Keratinocyte (primary cell): ENCODE results near the gene TRAFD1. TPM values are rescaled to one million over a fixed set of nuclear protein-coding genes. Genes with fewer than 3 reads are reported as not detected.

Experiments
- DNase-seq: peaks from one replicate; pipeline ENCODE4 v3.0.0-alpha.2; 2011; ENCODE audit warnings: low read depth, missing footprints, low spot score
- FAIRE-seq: peaks from 2 replicates; lab custom pipeline; 2011; peaks lifted over from hg19 to GRCh38; lab: Jason Lieb, UNC
- H2AFZ ChIP-seq: 2 replicates; pipeline ENCODE4 v1.6.0; 2012; ENCODE audit warnings: low read length, control low read depth, inconsistent platforms; ENCODE audit not compliant: control insufficient read depth
- H3K27ac ChIP-seq: 2 replicates; pipeline ENCODE4 v1.5.1; 2011; ENCODE audit warnings: low read length; ENCODE audit not compliant: control insufficient read depth, insufficient read depth
- H3K27me3 ChIP-seq: 3 replicates; pipeline ENCODE4 v1.6.0; 2011; ENCODE audit warnings: low read length; ENCODE audit not compliant: control insufficient read depth, insufficient read depth; ENCODE audit errors: extremely low read depth
- H3K36me3 ChIP-seq, 2 experiments: 2 replicates in 1 of 2; 3 replicates in 1 of 2; pipeline ENCODE4 v1.5.1; 2011; ENCODE audit warnings: low read length in 2 of 2, mild to moderate bottlenecking in 1 of 2; ENCODE audit not compliant: control insufficient read depth in 2 of 2, insufficient read depth in 2 of 2; ENCODE audit errors: extremely low read depth in 1 of 2
- H3K4me1 ChIP-seq: 3 replicates; pipeline ENCODE4 v1.5.1; 2011; ENCODE audit warnings: low read length; ENCODE audit not compliant: control insufficient read depth, insufficient read depth; ENCODE audit errors: extremely low read depth
- H3K4me2 ChIP-seq: 3 replicates; pipeline ENCODE4 v1.6.0; 2011; ENCODE audit warnings: low read depth, low read length; ENCODE audit not compliant: control insufficient read depth, insufficient read depth; ENCODE audit errors: extremely low read depth
- H3K4me3 ChIP-seq, 3 experiments: fragments of 200-600 bp in 1 of 3; sonication (generic) in 1 of 3; 2 replicates in 2 of 3; 3 replicates in 1 of 3; pipeline ENCODE4 v1.5.1; 2011 to 2016; ENCODE audit warnings: low read length in 3 of 3, mild to moderate bottlenecking in 3 of 3, control low read depth in 2 of 3, inconsistent platforms in 1 of 3, low read depth in 1 of 3, mixed read lengths in 1 of 3, mixed run types in 1 of 3, moderate library complexity in 1 of 3; ENCODE audit not compliant: control insufficient read depth in 2 of 3, insufficient read depth in 2 of 3; ENCODE audit errors: extremely low read depth in 1 of 3
- H3K79me2 ChIP-seq: 2 replicates; pipeline ENCODE4 v1.6.0; 2012; ENCODE audit warnings: low read length; ENCODE audit not compliant: control insufficient read depth, insufficient read depth
- H3K9ac ChIP-seq: 3 replicates; pipeline ENCODE4 v1.6.0; 2011; ENCODE audit warnings: low read length; ENCODE audit not compliant: control insufficient read depth, insufficient read depth; ENCODE audit errors: extremely low read depth
- H3K9me1 ChIP-seq: 3 replicates; pipeline ENCODE4 v1.6.0; 2011; ENCODE audit warnings: low read length; ENCODE audit not compliant: control insufficient read depth, insufficient read depth; ENCODE audit errors: extremely low read depth
- H3K9me3 ChIP-seq: 2 replicates; pipeline ENCODE4 v1.5.1; 2012; ENCODE audit warnings: low read depth, low read length; ENCODE audit not compliant: control insufficient read depth
- H4K20me1 ChIP-seq: 3 replicates; pipeline ENCODE4 v1.6.0; 2011; ENCODE audit warnings: low read length; ENCODE audit not compliant: control insufficient read depth, insufficient read depth; ENCODE audit errors: extremely low read depth
- EZH2 ChIP-seq: IDR thresholded peaks from one replicate; pipeline ENCODE4 v1.6.1; 2012; ENCODE audit warnings: inconsistent platforms, mild to moderate bottlenecking, low read length, moderate library complexity
- dilution Hi-C: fragments of 300-500 bp; cut with MboI; formaldehyde crosslinking; loops from one replicate; pipeline ENCODE4 v1.7.0; 2020; ENCODE audit warnings: low sequenced_read_pairs; ENCODE audit not compliant: extremely low pct_ligation_motif_present
- polyA plus RNA-seq, 5 experiments: library from polyadenylated mRNA; depleted of rRNA in 3 of 5; stranded (reverse) in 3 of 5; stranded (forward) in 1 of 5; unstranded in 1 of 5; fragments of >200 nt; gene quantifications; 1 replicate in 1 of 5; 2 replicates in 3 of 5; 3 replicates in 1 of 5; pipeline versions ENCODE4 v1.2.1 to v1.2.3, GENCODE V29; 2011 to 2012; ENCODE audit warnings: missing spikeins in 2 of 5, low read depth in 1 of 5, low replicate concordance in 1 of 5
- TF ChIP-seq, protein P1 (sequence below), 3 experiments: IDR thresholded peaks in 1 of 3; conservative IDR thresholded peaks in 1 of 3; optimal IDR thresholded peaks in 1 of 3; 2 replicates in 2 of 3; 3 replicates in 1 of 3; pipeline versions ENCODE3 to v1.5.1; 2011; ENCODE audit warnings: low read length in 3 of 3, mild to moderate bottlenecking in 3 of 3, moderate library complexity in 2 of 3, control low read depth in 1 of 3, inconsistent platforms in 1 of 3; ENCODE audit not compliant: insufficient read depth in 2 of 3; ENCODE audit errors: extremely low read depth in 1 of 3

Gene TRAFD1
- polyA plus RNA-seq, 1 donor (not counting 4 experiments of a cell fraction or from before 2014, with no cell fraction given), result 25.6 TPM

- no peaks in the 10 kb centered on the region for H3K27me3 ChIP-seq
- DNase-seq (no peak), FAIRE-seq (no peak)
- no peak overlapping the region for H3K9ac ChIP-seq
- TF ChIP-seq, protein P1, sequence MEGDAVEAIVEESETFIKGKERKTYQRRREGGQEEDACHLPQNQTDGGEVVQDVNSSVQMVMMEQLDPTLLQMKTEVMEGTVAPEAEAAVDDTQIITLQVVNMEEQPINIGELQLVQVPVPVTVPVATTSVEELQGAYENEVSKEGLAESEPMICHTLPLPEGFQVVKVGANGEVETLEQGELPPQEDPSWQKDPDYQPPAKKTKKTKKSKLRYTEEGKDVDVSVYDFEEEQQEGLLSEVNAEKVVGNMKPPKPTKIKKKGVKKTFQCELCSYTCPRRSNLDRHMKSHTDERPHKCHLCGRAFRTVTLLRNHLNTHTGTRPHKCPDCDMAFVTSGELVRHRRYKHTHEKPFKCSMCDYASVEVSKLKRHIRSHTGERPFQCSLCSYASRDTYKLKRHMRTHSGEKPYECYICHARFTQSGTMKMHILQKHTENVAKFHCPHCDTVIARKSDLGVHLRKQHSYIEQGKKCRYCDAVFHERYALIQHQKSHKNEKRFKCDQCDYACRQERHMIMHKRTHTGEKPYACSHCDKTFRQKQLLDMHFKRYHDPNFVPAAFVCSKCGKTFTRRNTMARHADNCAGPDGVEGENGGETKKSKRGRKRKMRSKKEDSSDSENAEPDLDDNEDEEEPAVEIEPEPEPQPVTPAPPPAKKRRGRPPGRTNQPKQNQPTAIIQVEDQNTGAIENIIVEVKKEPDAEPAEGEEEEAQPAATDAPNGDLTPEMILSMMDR (optimal IDR thresholded peaks at IDR 0.05 in 1 of 3, IDR thresholded peaks at IDR 0.05 in 1 of 3, conservative IDR thresholded peaks at IDR 0.05 in 1 of 3; ENCODE audit: extremely low read depth in 1 of 3, insufficient read depth in 2 of 3, low read length in 3 of 3), result no peak
- TF ChIP-seq EZH2, result no peak
- no peak overlapping the region for H3K27ac ChIP-seq
- H3K4me2 ChIP-seq, result no peak overlapping the region
- dilution Hi-C loops, result no loop called here
- no peak overlapping the region for H2AFZ ChIP-seq
- no peaks in the 10 kb centered on the region for H3K9me1 ChIP-seq
- H3K9me3 ChIP-seq, result no peaks in the 10 kb centered on the region
- H3K4me1 ChIP-seq, result no peaks in the 10 kb centered on the region
- no peaks in the 10 kb centered on the region for H4K20me1 ChIP-seq
- peaks cover 0 to 14% of the 10 kb centered on the region in 2 experiments for H3K36me3 ChIP-seq
- no peak overlapping the region for H3K4me3 ChIP-seq
- H3K79me2 ChIP-seq, result no peaks in the 10 kb centered on the region
Measured at GRCh38 chr12:112163471-112163991, 38.2 kb downstream of the TRAFD1 start.

GRCh38 chr12:112164011-112164660 is 38.8 kb downstream of the TRAFD1 start:
- no peak overlapping the region for H3K9ac ChIP-seq
- no peak overlapping the region for H3K27ac ChIP-seq
- no peak for FAIRE-seq
- dilution Hi-C loops, result no loop called here
- H3K36me3 ChIP-seq, result peaks cover 0 to 15% of the 10 kb centered on the region in 2 experiments
- H3K9me1 ChIP-seq, result no peaks in the 10 kb centered on the region
- no peaks in the 10 kb centered on the region for H4K20me1 ChIP-seq
- no peaks in the 10 kb centered on the region for H3K79me2 ChIP-seq
- no peaks in the 10 kb centered on the region for H3K27me3 ChIP-seq
- H3K4me3 ChIP-seq, result no peak overlapping the region
- TF ChIP-seq, protein P1 (optimal IDR thresholded peaks at IDR 0.05 in 1 of 3, IDR thresholded peaks at IDR 0.05 in 1 of 3, conservative IDR thresholded peaks at IDR 0.05 in 1 of 3; ENCODE audit: extremely low read depth in 1 of 3, insufficient read depth in 2 of 3, low read length in 3 of 3), result no peak
- TF ChIP-seq EZH2, result no peak
- no peaks in the 10 kb centered on the region for H3K4me1 ChIP-seq
- H3K4me2 ChIP-seq, result no peak overlapping the region
- DNase-seq, result no peak
- no peaks in the 10 kb centered on the region for H3K9me3 ChIP-seq
- no peak overlapping the region for H2AFZ ChIP-seq
